Transverse colon (tissue), 4 donors: Measurements from ENCODE around the gene KCNE5. TPM values are rescaled to one million over a fixed set of nuclear protein-coding genes. Genes with fewer than 3 reads are reported as not detected.

Experiments used
- DNase-seq: peaks from one replicate; pipeline ENCODE4 v3.0.0-alpha.2; 2019
- H3K27ac ChIP-seq, 4 donors: fragments of 200-600 bp; sonication (generic); 2 replicates each; pipeline ENCODE4 v1.5.1; 2016 to 2018; ENCODE audit warnings: inconsistent platforms in 4 of 4
- H3K27me3 ChIP-seq: fragments of 200-600 bp; sonication (generic); 2 replicates; pipeline ENCODE4 v1.5.1; 2017; ENCODE audit warnings: inconsistent platforms
- H3K36me3 ChIP-seq, 4 donors: fragments of 200-600 bp; sonication (generic); 2 replicates each; pipeline ENCODE4 v1.5.1; 2017 to 2019; ENCODE audit warnings: inconsistent platforms in 4 of 4
- H3K4me1 ChIP-seq, 4 donors: fragments of 200-600 bp; sonication (generic); 2 replicates each; pipeline ENCODE4 v1.5.1; 2017 to 2020; ENCODE audit warnings: inconsistent platforms in 4 of 4
- H3K4me3 ChIP-seq, 4 donors: fragments of 200-600 bp; sonication (generic); 1 replicate in 1 of 4; 2 replicates in 3 of 4; pipeline versions ENCODE4 v1.5.1 to v1.6.1; 2017 to 2019; ENCODE audit warnings: inconsistent platforms in 4 of 4
- H3K9me3 ChIP-seq, 2 donors: fragments of 200-600 bp; sonication (generic); 2 replicates each; pipeline ENCODE4 v1.5.1; 2017 to 2019; ENCODE audit warnings: inconsistent platforms in 2 of 2
- CTCF ChIP-seq, 5 experiments: fragments of 200-600 bp in 3 of 5; fragments of 450-650 bp in 2 of 5; sonication (generic) in 3 of 5; IDR thresholded peaks; 1 replicate in 2 of 5; 2 replicates in 3 of 5; pipeline ENCODE4 v1.5.1; 2016 to 2017; ENCODE audit warnings: antibody characterized with exemption in 5 of 5, inconsistent platforms in 3 of 5, mild to moderate bottlenecking in 2 of 5, moderate library complexity in 1 of 5
- EP300 ChIP-seq: sonication (generic); formaldehyde crosslinking; IDR thresholded peaks from one replicate; pipeline ENCODE4 v1.6.1; 2017; ENCODE audit warnings: antibody characterized with exemption, low read depth
- POLR2A ChIP-seq: fragments of 450-650 bp; IDR thresholded peaks from one replicate; pipeline ENCODE4 v1.6.1; 2016; ENCODE audit warnings: antibody characterized with exemption, mild to moderate bottlenecking, moderate library complexity
- POLR2AphosphoS5 ChIP-seq, 3 donors: sonication (generic); formaldehyde crosslinking; IDR thresholded peaks; one replicate each; pipeline ENCODE4 v1.6.1; 2016; ENCODE audit warnings: antibody characterized with exemption in 3 of 3
- WGBS, 2 donors: methylation state at CpG; one replicate each; pipeline ENCODE4 v1.1.5; 2018; ENCODE audit warnings: low coverage in 1 of 2; 5-methylcytosine and 5-hydroxymethylcytosine counted together
- in situ Hi-C, 4 donors: fragments of 200-750 bp; cut with MboI; loops; one replicate each; pipeline versions ENCODE4 v1.15.0 to v1.15.1; 2017; ENCODE audit warnings: low sequenced_read_pairs in 3 of 4, low pct_ligation_motif_present in 1 of 4, low pct_unique_long_range_greater_than_20kb in 1 of 4
- intact Hi-C: fragments of 100-400 bp; cut with DNase I; formaldehyde crosslinking; loops from one replicate; pipeline ENCODE4 v1.15.1; 2023; ENCODE audit warnings: low total_unique reads
- total RNA-seq, 4 donors: library from RNA; depleted of rRNA; stranded (reverse); fragments of >200 nt; gene quantifications; one replicate each; pipeline ENCODE4 v1.1.0, GENCODE V29; 2016

Gene KCNE5
- total RNA-seq, 4 donors from 2014 or later = not detected

GRCh38 chrX:109626637-109627036 is 1.7 kb upstream of the KCNE5 start:
- intact Hi-C loops = no loop called here
- no peak for TF ChIP-seq POLR2A
- no peak for TF ChIP-seq EP300
- no peak for TF ChIP-seq CTCF (IDR thresholded peaks at IDR 0.05)
- no peak for TF ChIP-seq POLR2AphosphoS5 (IDR thresholded peaks at IDR 0.05)
- H3K4me3 ChIP-seq = no peak overlapping the region
- 91% methylated on average over 4 of the region's 4 CpGs; no CpG with 5 or more reads in 1 of the 2 donors for WGBS, 2 donors
- in situ Hi-C loops = no loop called here
- H3K27ac ChIP-seq = no peak overlapping the region
- no peak for DNase-seq
- no peaks in the 10 kb centered on the region for H3K27me3 ChIP-seq
- H3K9me3 ChIP-seq = no peaks in the 10 kb centered on the region
- H3K4me1 ChIP-seq = no peaks in the 10 kb centered on the region
- H3K36me3 ChIP-seq = no peaks in the 10 kb centered on the region

GRCh38 chrX:109623997-109624396 is 975 bp downstream of the KCNE5 start:
- no peak for DNase-seq
- 75% methylated on average over 8 of the region's 8 CpGs; no CpG with 5 or more reads in 1 of the 2 donors for WGBS, 2 donors
- Histone ChIP-seq H3K36me3 (no peaks in the 10 kb centered on the region), H3K27ac (no peak overlapping the region), H3K9me3 (no peaks in the 10 kb centered on the region), H3K27me3 (no peaks in the 10 kb centered on the region), H3K4me3 (no peak overlapping the region), H3K4me1 (no peaks in the 10 kb centered on the region)
- TF ChIP-seq CTCF (IDR thresholded peaks at IDR 0.05) (no peak), POLR2AphosphoS5 (IDR thresholded peaks at IDR 0.05) (no peak), EP300 (no peak), POLR2A (no peak)
- in situ Hi-C loops (no loop called here), intact Hi-C loops (no loop called here)

- in situ Hi-C loops = no loop called here
These were observed 2.7 kb downstream of the KCNE5 start for GRCh38 chrX:109622270-109622669.

DNA sequence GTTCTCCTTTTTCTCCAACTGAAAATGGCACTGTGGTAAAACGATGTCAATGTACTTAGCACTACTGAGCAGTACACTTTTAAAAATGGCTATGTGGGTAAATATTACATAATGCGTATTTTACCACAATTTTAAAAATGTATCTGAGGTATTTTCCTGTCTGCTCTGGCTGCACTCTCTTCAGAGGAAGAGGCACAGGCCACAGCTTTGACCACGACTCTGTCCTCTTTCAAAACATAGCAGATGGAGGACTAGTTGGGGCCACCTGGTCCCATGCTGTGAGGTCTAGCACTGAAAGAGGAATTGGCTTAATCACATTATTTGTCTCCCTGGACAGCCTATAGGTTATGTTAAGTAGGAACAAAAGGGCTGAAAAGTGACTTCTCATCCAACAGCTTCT is 5.2 kb downstream of the KCNE5 start:
- Histone ChIP-seq H3K27me3 (no peaks in the 10 kb centered on the region), H3K27ac (no peak overlapping the region), H3K4me3 (no peak overlapping the region), H3K36me3 (no peaks in the 10 kb centered on the region), H3K9me3 (no peaks in the 10 kb centered on the region), H3K4me1 (no peaks in the 10 kb centered on the region)
- intact Hi-C loops (no loop called here), in situ Hi-C loops (no loop called here)
- 60 to 86% methylated on average over 2 to 3 of the region's 3 CpGs for WGBS, 2 donors
- DNase-seq = no peak
- no peak for TF ChIP-seq CTCF (IDR thresholded peaks at IDR 0.05)

More at GRCh38 chrX:109622270-109622669, 2.7 kb downstream of the KCNE5 start:
- no peak for DNase-seq
- H3K27ac ChIP-seq = no peak overlapping the region
- H3K4me1 ChIP-seq = no peaks in the 10 kb centered on the region
- no peaks in the 10 kb centered on the region for H3K27me3 ChIP-seq
- no peak for TF ChIP-seq CTCF (IDR thresholded peaks at IDR 0.05)
- TF ChIP-seq EP300 = no peak
- TF ChIP-seq POLR2AphosphoS5 (IDR thresholded peaks at IDR 0.05) = no peak
- no peak for TF ChIP-seq POLR2A
- H3K9me3 ChIP-seq = no peaks in the 10 kb centered on the region
- intact Hi-C loops = no loop called here
- H3K36me3 ChIP-seq = no peaks in the 10 kb centered on the region
- H3K4me3 ChIP-seq = no peak overlapping the region
- WGBS, 2 donors = 73% methylated on average over 4 of the region's 4 CpGs; no CpG with 5 or more reads in 1 of the 2 donors
